ENCODE measurements around the gene UBE2E3.

DNA sequence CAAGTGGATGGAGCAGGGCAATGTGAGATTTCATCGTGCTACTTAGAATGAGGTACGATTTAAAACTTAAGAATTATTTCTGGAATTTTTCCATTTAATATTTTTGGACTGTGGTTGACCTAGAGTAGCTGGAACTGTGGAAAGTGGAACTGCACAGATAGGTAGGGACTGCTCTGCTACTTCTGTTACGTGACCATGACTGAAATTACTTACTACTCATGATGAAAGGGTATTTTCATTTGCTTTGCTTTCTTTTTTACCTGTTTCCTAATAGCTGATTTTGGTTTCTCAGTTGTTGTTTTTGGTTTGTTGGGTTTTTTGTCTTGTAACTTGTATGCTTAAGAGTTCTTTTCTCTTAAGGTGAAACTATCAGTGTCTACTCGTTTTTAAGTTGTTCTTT lies 11.4 kb downstream of the UBE2E3 start:
- TF ChIP-seq, protein P1, sequence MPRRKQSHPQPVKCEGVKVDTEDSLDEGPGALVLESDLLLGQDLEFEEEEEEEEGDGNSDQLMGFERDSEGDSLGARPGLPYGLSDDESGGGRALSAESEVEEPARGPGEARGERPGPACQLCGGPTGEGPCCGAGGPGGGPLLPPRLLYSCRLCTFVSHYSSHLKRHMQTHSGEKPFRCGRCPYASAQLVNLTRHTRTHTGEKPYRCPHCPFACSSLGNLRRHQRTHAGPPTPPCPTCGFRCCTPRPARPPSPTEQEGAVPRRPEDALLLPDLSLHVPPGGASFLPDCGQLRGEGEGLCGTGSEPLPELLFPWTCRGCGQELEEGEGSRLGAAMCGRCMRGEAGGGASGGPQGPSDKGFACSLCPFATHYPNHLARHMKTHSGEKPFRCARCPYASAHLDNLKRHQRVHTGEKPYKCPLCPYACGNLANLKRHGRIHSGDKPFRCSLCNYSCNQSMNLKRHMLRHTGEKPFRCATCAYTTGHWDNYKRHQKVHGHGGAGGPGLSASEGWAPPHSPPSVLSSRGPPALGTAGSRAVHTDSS (tag by site-specific recombination; IDR thresholded peaks at IDR 0.05), result no peak
- TF ChIP-seq ZNF76 (tag by site-specific recombination; IDR thresholded peaks at IDR 0.05; ENCODE audit: borderline replicate concordance, low read depth) (no peak), ZBTB8A (tag by site-specific recombination; IDR thresholded peaks at IDR 0.05) (no peak), YY1 (tag by site-specific recombination; IDR thresholded peaks at IDR 0.05) (no peak), ZNF777 (tag by site-specific recombination; IDR thresholded peaks at IDR 0.05; ENCODE audit: borderline replicate concordance) (no peak), SCRT1 (tag by site-specific recombination; IDR thresholded peaks at IDR 0.05; ENCODE audit: borderline replicate concordance) (no peak), ZNF747 (tag by site-specific recombination; IDR thresholded peaks at IDR 0.05) (no peak), ZNF561 (tag by site-specific recombination; IDR thresholded peaks at IDR 0.05; ENCODE audit: borderline replicate concordance) (no peak), ZNF521 (tag by site-specific recombination; IDR thresholded peaks at IDR 0.05) (no peak), OSR2 (tag by site-specific recombination; IDR thresholded peaks at IDR 0.05) (no peak)
- TF ChIP-seq, protein P2, sequence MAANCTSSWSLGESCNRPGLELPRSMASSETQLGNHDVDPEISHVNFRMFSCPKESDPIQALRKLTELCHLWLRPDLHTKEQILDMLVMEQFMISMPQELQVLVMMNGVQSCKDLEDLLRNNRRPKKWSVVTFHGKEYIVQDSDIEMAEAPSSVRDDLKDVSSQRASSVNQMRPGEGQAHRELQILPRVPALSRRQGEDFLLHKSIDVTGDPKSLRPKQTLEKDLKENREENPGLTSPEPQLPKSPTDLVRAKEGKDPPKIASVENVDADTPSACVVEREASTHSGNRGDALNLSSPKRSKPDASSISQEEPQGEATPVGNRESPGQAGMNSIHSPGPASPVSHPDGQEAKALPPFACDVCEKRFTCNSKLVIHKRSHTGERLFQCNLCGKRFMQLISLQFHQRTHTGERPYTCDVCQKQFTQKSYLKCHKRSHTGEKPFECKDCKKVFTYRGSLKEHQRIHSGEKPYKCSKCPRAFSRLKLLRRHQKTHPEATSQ (tag by site-specific recombination; IDR thresholded peaks at IDR 0.05), result no peak
- TF ChIP-seq, protein P3, sequence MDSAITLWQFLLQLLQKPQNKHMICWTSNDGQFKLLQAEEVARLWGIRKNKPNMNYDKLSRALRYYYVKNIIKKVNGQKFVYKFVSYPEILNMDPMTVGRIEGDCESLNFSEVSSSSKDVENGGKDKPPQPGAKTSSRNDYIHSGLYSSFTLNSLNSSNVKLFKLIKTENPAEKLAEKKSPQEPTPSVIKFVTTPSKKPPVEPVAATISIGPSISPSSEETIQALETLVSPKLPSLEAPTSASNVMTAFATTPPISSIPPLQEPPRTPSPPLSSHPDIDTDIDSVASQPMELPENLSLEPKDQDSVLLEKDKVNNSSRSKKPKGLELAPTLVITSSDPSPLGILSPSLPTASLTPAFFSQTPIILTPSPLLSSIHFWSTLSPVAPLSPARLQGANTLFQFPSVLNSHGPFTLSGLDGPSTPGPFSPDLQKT (IDR thresholded peaks at IDR 0.05; ENCODE audit: borderline replicate concordance, low read depth, low read length), result no peak
- TF ChIP-seq, protein P4, sequence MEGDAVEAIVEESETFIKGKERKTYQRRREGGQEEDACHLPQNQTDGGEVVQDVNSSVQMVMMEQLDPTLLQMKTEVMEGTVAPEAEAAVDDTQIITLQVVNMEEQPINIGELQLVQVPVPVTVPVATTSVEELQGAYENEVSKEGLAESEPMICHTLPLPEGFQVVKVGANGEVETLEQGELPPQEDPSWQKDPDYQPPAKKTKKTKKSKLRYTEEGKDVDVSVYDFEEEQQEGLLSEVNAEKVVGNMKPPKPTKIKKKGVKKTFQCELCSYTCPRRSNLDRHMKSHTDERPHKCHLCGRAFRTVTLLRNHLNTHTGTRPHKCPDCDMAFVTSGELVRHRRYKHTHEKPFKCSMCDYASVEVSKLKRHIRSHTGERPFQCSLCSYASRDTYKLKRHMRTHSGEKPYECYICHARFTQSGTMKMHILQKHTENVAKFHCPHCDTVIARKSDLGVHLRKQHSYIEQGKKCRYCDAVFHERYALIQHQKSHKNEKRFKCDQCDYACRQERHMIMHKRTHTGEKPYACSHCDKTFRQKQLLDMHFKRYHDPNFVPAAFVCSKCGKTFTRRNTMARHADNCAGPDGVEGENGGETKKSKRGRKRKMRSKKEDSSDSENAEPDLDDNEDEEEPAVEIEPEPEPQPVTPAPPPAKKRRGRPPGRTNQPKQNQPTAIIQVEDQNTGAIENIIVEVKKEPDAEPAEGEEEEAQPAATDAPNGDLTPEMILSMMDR (tag by site-specific recombination; IDR thresholded peaks at IDR 0.05), result no peak

Data from HEK293 (cell line).